ENCODE results near the gene C11orf91.

C11orf91 gene

DNA sequence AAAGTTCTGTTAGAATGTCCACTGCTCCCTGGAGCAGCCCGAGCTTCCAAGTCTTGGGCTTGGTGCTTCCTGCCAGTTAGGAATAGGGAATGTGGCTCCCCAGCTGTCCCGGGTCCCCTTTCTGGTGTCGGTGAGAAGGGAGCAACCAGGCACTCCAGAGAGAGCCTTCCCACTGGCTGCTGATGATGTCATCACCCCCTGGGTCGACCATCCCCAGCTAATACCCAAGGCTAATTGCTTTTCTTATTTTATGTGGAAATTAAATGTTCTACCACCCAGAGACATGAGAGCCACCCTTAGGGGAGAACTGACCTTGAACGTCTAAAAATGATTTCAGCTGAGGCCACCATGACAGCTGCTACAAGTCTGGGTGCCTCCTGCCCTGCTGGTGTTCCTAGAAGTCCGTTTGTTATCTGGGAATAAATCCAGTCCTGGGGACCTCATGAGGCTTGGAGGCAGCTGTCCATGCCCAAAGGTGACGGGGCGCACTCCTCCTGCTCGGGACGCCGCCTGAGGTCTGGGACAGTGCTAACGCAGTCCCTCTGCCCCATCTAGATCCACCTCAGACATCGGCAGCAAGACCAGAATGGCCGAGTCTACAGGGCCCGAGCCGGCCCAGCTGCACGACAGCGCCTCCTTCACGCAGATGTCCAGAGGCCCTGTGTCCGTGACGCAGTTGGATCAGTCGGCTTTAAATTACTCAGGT, 42.3 kb downstream of the C11orf91 start:
- TF ChIP-seq, protein P1, sequence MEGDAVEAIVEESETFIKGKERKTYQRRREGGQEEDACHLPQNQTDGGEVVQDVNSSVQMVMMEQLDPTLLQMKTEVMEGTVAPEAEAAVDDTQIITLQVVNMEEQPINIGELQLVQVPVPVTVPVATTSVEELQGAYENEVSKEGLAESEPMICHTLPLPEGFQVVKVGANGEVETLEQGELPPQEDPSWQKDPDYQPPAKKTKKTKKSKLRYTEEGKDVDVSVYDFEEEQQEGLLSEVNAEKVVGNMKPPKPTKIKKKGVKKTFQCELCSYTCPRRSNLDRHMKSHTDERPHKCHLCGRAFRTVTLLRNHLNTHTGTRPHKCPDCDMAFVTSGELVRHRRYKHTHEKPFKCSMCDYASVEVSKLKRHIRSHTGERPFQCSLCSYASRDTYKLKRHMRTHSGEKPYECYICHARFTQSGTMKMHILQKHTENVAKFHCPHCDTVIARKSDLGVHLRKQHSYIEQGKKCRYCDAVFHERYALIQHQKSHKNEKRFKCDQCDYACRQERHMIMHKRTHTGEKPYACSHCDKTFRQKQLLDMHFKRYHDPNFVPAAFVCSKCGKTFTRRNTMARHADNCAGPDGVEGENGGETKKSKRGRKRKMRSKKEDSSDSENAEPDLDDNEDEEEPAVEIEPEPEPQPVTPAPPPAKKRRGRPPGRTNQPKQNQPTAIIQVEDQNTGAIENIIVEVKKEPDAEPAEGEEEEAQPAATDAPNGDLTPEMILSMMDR (IDR thresholded peaks at IDR 0.05; ENCODE audit: extremely low read depth, missing control alignments) = no peak
- DNase-seq (ENCODE audit: low spot score) = no peak

DNA sequence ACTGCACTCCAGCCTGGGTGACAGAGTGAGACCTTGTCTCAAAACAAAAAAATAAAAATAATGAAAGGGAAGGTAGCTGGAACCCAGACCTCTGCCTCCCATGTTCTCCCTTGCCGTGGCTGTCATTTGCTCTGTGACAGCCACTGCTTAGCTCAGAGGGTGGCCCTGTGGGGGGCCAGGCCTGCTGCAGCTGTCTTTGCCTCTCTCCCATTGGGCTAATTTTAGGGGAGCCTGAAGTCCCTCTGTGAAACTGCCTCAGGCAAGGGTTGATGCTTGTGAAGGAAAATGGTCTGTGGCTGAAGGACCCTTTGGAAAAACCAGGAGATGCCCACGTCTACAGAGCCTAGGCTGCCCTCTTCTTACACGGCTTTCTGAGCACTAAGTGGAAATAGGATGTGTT, 42.9 kb downstream of the C11orf91 start:
- TF ChIP-seq, protein P1 (IDR thresholded peaks at IDR 0.05; ENCODE audit: extremely low read depth, missing control alignments) = no peak
- no peak for DNase-seq (ENCODE audit: low spot score)

DNA sequence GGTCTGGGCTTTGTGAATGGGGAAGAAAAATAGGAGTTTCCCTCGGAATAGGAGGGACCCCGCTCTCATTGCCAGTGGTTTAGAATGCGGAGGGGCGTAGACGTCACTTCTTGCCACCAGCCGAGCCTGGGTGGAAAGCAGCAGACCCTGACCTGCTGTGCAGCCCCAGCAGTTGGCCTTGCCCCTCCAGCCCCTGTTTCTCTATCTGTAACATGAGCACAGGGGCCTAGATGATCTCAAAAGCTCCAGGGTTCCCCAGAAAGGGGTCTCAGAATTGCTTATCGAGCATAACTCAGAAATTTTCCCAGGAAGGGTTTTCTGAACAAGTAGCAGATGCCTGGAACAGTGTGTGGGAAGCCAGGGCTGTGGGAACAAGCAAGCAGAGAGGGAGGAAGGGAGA, 43.9 kb downstream of the C11orf91 start:
- TF ChIP-seq, protein P1 (IDR thresholded peaks at IDR 0.05; ENCODE audit: extremely low read depth, missing control alignments) = no peak
- DNase-seq (ENCODE audit: low spot score) = no peak

DNA sequence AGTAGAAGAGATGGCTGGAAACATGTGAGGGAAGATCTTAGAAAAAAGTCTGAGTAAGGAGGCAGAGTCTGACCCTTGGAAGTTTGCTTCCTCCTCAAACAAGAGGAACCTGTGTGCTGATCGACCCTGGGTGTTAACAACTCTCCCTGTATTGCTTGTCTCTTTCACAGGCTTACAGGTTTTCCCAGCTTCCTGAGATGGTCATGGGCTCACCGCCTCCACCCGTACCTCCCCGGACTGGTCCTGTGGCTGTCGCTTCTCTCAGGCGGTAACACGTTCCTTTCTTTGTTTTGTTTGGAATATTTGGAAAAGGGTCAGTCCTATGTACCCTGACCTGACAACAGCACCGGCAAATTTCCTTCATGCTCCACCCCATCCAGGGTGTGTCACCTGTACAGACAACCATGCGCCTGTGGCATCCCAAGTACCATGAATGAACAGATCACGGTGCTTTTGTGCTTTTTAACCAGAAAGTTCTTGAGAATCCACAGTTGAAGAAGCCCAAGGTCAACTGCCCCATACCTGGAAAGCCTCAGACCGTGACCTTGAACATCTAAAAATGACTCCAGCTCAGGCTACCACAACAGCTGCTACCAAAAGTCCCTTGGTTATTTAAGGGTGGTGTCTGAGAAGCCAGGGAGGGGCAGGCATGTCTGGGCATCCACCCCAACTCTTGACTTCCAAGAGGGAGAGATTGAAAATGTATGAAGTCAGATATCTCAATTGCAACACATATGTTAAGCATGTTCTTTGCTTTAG, 44.6 kb downstream of the C11orf91 start:
- DNase-seq (ENCODE audit: low spot score) = peak; percentile 51
- TF ChIP-seq, protein P1 (IDR thresholded peaks at IDR 0.05; ENCODE audit: extremely low read depth, missing control alignments) = no peak

DNA sequence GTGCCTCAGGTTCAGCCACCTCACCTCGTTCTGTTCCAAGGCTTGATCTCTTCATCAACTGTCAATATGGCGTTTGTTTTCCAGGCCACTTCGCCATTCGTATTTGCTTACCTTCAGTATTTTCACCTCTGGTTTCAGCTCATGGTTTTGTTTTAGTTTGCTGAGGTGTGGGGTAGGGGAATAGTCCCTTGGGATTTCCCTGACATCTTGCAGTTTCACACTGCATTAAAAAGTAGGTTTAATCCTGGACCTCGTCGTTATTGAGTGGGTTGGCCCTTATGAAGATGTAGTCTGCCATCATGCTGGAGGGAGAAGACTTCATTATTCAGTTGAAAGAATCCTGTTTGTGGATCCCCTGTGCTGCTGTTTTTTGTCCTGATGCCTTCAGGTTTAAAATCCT, 46.0 kb downstream of the C11orf91 start:
- TF ChIP-seq, protein P1 (IDR thresholded peaks at IDR 0.05; ENCODE audit: extremely low read depth, missing control alignments) = no peak
- DNase-seq (ENCODE audit: low spot score) = no peak

DNA sequence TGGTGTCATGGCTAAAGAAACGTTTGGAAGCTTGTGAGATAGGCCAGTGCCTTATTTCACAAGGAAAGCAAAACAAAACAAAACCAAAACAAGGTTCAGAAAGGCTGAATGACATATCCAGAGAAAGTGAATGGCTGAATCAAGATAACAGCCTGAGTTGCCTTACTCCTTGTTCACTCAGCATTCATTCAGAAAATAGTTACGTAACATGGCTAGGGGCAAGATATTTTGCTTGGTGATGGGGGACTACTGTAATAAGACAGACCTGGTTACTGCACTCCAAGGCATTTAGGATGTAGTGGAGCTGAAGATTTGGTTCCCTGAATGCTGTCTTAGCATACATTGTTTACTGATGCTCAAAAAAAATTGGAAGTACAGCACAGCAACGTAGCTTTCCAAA, 47.7 kb downstream of the C11orf91 start:
- no peak for DNase-seq (ENCODE audit: low spot score)
- TF ChIP-seq, protein P1 (IDR thresholded peaks at IDR 0.05; ENCODE audit: extremely low read depth, missing control alignments) = no peak

DNA sequence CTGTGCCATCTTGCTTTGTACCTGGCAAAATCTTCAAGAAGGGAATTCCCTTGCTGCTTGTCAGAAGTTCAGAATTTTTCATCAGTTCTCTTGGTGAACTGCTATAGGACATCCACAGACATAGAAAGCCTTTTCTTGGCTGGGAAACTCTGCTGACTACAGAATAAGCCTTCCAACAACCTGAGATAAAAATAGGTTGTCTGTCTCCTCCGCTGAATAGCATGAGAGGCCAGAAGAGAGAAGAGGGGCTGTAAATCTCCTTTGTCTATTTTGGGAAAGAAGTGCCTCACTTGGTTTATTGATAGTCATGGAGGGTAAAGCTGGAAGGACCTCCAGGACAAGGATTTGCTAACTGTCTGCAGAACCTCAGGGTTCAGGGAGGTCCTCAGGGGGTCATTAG, 48.2 kb downstream of the C11orf91 start:
- TF ChIP-seq, protein P1 (IDR thresholded peaks at IDR 0.05; ENCODE audit: extremely low read depth, missing control alignments) = no peak
- no peak for DNase-seq (ENCODE audit: low spot score)

All from GM20000 (cell line).